IPS DF 6.9 (cell line): ENCODE measurements around the gene GSTA5.
"Not testable (repeated sequence)": the region's sequence is repeated elsewhere in the genome, so short reads cannot be mapped to it uniquely, and the experiment has no call there.

Experiments used
- DNase-seq: peaks from one replicate; pipeline ENCODE4 v3.0.0-alpha.2; 2013; ENCODE audit warnings: low read depth, low spot score
- H3K27ac ChIP-seq: one replicate; pipeline ENCODE4 v1.5.1; 2013; ENCODE audit warnings: low read length, control low read depth
- H3K27me3 ChIP-seq: 2 replicates; pipeline ENCODE4 v1.6.1; 2013; ENCODE audit warnings: mild to moderate bottlenecking, low read length; ENCODE audit not compliant: control insufficient read depth, insufficient read depth
- H3K36me3 ChIP-seq: 2 replicates; pipeline ENCODE4 v1.6.1; 2013; ENCODE audit warnings: low read length; ENCODE audit not compliant: control insufficient read depth, insufficient read depth
- H3K4me1 ChIP-seq: 2 replicates; pipeline ENCODE4 v1.6.1; 2013; ENCODE audit warnings: low read length; ENCODE audit not compliant: control insufficient read depth, insufficient read depth
- H3K4me3 ChIP-seq: 2 replicates; pipeline ENCODE4 v1.5.1; 2013; ENCODE audit warnings: mild to moderate bottlenecking, low read length
- H3K9me3 ChIP-seq: 2 replicates; pipeline ENCODE4 v1.6.1; 2013; ENCODE audit warnings: low read length, inconsistent platforms; ENCODE audit not compliant: control insufficient read depth, insufficient read depth
- WGBS: extraction: QIAGEN DNeasy Blood & Tissue Kit; methylation state at CpG from one replicate; pipeline ENCODE4 v1.1.7; 2013; ENCODE audit warnings: mixed read lengths, missing lambda C conversion rate; ENCODE audit not compliant: insufficient read length, insufficient coverage; 5-methylcytosine and 5-hydroxymethylcytosine counted together

Gene GSTA5

GRCh38 chr6:52834481-52834880 is 6.1 kb downstream of the GSTA5 start:
- Histone ChIP-seq H3K27ac (no peak overlapping the region), H3K4me1 (no peaks in the 10 kb centered on the region), H3K27me3 (no peaks in the 10 kb centered on the region), H3K36me3 (no peaks in the 10 kb centered on the region), H3K4me3 (no peak overlapping the region), H3K9me3 (no peaks in the 10 kb centered on the region)
- WGBS = no CpG with 5 or more reads among the region's 1 CpG
- DNase-seq = no peak

- not testable (repeated sequence) for H3K4me1 ChIP-seq, H3K36me3 ChIP-seq, H3K27me3 ChIP-seq, H3K9me3 ChIP-seq, H3K27ac ChIP-seq, DNase-seq, H3K4me3 ChIP-seq
- WGBS = no CpG with 5 or more reads among the region's 4 CpGs
Measured at GRCh38 chr6:52830869-52831268, 9.7 kb downstream of the GSTA5 start.

- no peak for DNase-seq
- H3K4me3 ChIP-seq = no peak overlapping the region
- no peaks in the 10 kb centered on the region for H3K4me1 ChIP-seq
- no peaks in the 10 kb centered on the region for H3K36me3 ChIP-seq
- H3K27ac ChIP-seq = no peak overlapping the region
- no peaks in the 10 kb centered on the region; the same call in 1 of the 2 replicates for H3K9me3 ChIP-seq
- H3K27me3 ChIP-seq = no peaks in the 10 kb centered on the region
- WGBS = no CpG with 5 or more reads among the region's 37 CpGs
Measured at GRCh38 chr6:52829046-52829817, 11.4 kb downstream of the GSTA5 start.

- H3K27me3 ChIP-seq, H3K4me3 ChIP-seq, H3K36me3 ChIP-seq, H3K27ac ChIP-seq, DNase-seq, H3K4me1 ChIP-seq, H3K9me3 ChIP-seq: not testable (repeated sequence)
- WGBS = no CpG with 5 or more reads among the region's 4 CpGs
Measured at GRCh38 chr6:52828621-52829020, 12.0 kb downstream of the GSTA5 start.

- H3K4me3 ChIP-seq, H3K27ac ChIP-seq, H3K4me1 ChIP-seq, H3K9me3 ChIP-seq, DNase-seq, H3K36me3 ChIP-seq, H3K27me3 ChIP-seq: not testable (repeated sequence)
- WGBS = no CpG with 5 or more reads among the region's 1 CpG
Measured at GRCh38 chr6:52827073-52827783, 13.4 kb downstream of the GSTA5 start.

GRCh38 chr6:52826513-52826912 is 14.1 kb downstream of the GSTA5 start:
- Histone ChIP-seq H3K27ac (no peak overlapping the region), H3K4me3 (no peak overlapping the region), H3K4me1 (no peaks in the 10 kb centered on the region), H3K27me3 (no peaks in the 10 kb centered on the region), H3K9me3 (no peaks in the 10 kb centered on the region; the same call in 1 of the 2 replicates), H3K36me3 (no peaks in the 10 kb centered on the region)
- no CpG with 5 or more reads among the region's 1 CpG for WGBS
- DNase-seq = no peak

- H3K27me3 ChIP-seq, DNase-seq, H3K9me3 ChIP-seq, H3K27ac ChIP-seq, H3K36me3 ChIP-seq, H3K4me1 ChIP-seq, H3K4me3 ChIP-seq: not testable (repeated sequence)
- WGBS = no CpG with 5 or more reads among the region's 4 CpGs
Measured at GRCh38 chr6:52825900-52826459, 14.6 kb downstream of the GSTA5 start.

GRCh38 chr6:52825270-52825793 is 15.3 kb downstream of the GSTA5 start:
- no CpG with 5 or more reads among the region's 25 CpGs for WGBS
- H3K9me3 ChIP-seq, H3K4me3 ChIP-seq, H3K36me3 ChIP-seq, H3K4me1 ChIP-seq, DNase-seq, H3K27ac ChIP-seq, H3K27me3 ChIP-seq: not testable (repeated sequence)

- H3K4me3 ChIP-seq = no peak overlapping the region
- no peak for DNase-seq
- no peaks in the 10 kb centered on the region for H3K36me3 ChIP-seq
- H3K9me3 ChIP-seq = no peaks in the 10 kb centered on the region; the same call in 1 of the 2 replicates
- no CpG with 5 or more reads among the region's 1 CpG for WGBS
- H3K27ac ChIP-seq = no peak overlapping the region
- no peaks in the 10 kb centered on the region for H3K27me3 ChIP-seq
- H3K4me1 ChIP-seq = no peaks in the 10 kb centered on the region
Measured at GRCh38 chr6:52821842-52822241, 18.8 kb downstream of the GSTA5 start.

DNA sequence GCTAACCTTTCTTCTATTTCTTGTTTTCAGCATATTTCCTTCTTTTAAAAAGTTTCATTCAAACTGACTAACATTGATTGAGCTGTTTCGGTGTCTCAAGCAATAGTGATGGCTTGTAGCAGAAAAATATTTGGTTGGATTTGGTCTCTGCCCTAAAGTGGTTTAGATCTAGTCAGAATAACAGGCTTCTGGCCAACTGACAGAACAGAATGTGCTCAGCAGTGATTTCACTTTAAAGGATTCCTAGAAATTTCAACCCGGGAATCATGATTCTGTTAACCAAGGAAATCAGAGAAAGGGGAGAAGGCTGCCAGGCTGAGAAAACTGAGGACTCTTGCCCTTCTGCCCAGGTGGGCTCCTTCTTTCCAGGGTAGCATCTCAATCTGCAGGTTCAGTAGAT is 20.4 kb downstream of the GSTA5 start:
- Histone ChIP-seq H3K27ac (no peak overlapping the region), H3K9me3 (no peaks in the 10 kb centered on the region; the same call in 1 of the 2 replicates), H3K4me3 (no peak overlapping the region), H3K4me1 (no peaks in the 10 kb centered on the region), H3K36me3 (no peaks in the 10 kb centered on the region), H3K27me3 (no peaks in the 10 kb centered on the region)
- no CpG with 5 or more reads among the region's 2 CpGs for WGBS
- DNase-seq = no peak
